Measurements from ENCODE around the gene ACADVL. TPM values are rescaled to one million over a fixed set of nuclear protein-coding genes. Genes with fewer than 3 reads are reported as not detected.

The ACADVL gene
- total and polyA plus RNA-seq, 4 donors, result 158 to 774 (median 545) TPM

DNA sequence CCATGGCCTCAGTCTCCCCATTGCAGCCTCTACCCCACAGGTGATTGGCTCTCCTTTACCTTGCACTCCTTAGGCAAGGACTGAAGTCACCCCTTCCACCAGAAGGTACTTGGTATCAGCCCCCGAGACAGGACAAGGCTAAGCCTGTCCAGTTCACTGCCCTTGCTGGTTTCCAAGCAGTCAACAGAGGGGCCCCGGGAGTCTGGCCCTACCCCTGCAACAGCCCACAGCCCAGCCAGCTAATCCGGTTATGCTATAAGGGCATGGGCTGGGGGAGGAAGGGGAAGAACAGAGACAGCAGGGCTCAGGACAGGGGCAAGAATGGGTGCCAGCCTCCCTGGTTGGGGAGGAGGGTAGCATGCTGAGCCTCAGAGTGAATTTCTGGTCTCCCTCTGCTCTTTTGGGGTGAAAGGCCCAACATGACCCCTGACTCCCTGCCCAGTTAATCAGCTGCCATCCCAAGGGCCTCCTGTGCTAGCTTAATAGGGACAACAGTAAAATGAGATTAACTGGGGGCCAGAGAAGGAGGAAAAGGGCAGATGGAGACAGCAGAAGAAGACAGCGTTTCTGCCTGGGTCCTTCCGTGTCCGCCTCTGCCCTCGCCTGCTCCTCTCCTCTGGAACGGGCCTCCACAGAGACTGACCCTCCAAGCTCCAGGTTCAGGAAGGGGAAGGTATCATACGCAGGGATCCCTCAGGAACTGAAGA, 10.8 kb upstream of the ACADVL start:
- WGBS, 2 donors, result 91 to 96% methylated on average over 9 of the region's 9 CpGs
- Histone ChIP-seq H3K9ac (ENCODE audit: insufficient read depth in 1 of 2, low read length in 2 of 2) (no peak overlapping the region), H3K27me3 (ENCODE audit: control insufficient read depth in 3 of 3, insufficient read depth in 3 of 3, low read length in 2 of 3) (no peaks in the 10 kb centered on the region), H3K36me3 (ENCODE audit: control insufficient read depth in 4 of 4, insufficient read depth in 4 of 4, low read length in 4 of 4) (no peaks in the 10 kb centered on the region), H3K4me1 (ENCODE audit: control insufficient read depth in 5 of 5, insufficient read depth in 5 of 5, low read length in 5 of 5) (peaks cover 0 to 31% (median 7%) of the 10 kb centered on the region in 5 donors), H3K4me3 (no peak overlapping the region), H3K9me3 (ENCODE audit: control insufficient read depth in 4 of 4, insufficient read depth in 3 of 4, low read length in 3 of 4) (no peaks in the 10 kb centered on the region), H3K27ac (ENCODE audit: low read depth in 1 of 2, low read length in 1 of 2) (no peak overlapping the region)
- TF ChIP-seq CTCF (IDR thresholded peaks at IDR 0.05; ENCODE audit: control extremely low read depth, extremely low read depth), result no peak
- no peak for ATAC-seq (ENCODE audit: insufficient read depth, low FRiP score)
- DNase-seq, result peak in 1 of 3 donors; percentile 42

DNA sequence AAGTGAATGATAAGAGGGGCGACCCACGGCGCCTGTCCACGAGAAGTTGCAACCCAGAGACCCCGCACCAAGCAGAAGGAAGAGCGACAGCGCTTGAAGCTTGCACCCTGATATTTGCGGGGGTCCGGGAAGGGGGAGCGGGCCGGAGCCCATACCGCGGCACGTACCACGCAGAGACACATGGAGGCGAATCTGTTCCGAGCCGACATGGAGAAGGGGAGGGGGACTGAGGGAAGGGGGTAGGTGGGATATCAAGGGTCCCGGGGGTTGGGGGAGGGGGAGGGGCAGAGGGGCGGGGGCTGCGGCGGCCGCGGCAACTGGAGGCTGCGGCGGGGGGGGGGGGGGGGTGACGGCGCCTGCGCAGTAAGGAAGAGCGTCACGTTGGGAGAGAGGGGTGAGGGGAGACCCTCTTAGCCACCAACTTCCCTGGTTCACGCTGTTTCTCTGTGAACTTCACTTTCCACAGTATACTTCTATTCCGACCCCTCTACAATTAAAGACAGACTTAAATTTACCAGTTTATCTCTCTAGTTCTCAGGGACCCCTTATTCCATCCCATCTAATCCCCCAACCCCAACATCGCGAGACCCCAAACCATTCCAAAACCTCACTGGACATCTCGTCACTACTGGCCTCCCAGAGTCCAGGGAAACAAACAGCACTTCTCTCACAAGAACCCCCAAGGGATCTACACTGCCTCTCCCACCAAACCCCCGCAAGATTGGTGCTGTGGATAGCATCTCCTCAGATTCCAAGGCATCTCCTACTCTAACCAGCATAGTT, 8.1 kb upstream of the ACADVL start:
- Histone ChIP-seq H3K36me3 (ENCODE audit: control insufficient read depth in 4 of 4, insufficient read depth in 4 of 4, low read length in 4 of 4) (no peaks in the 10 kb centered on the region), H3K27ac (ENCODE audit: low read depth in 1 of 2, low read length in 1 of 2) (no peak overlapping the region), H3K9ac (ENCODE audit: insufficient read depth in 1 of 2, low read length in 2 of 2) (peak overlapping the region in 1 of 2 donors; percentile 64), H3K9me3 (ENCODE audit: control insufficient read depth in 4 of 4, insufficient read depth in 3 of 4, low read length in 3 of 4) (no peaks in the 10 kb centered on the region), H3K4me3 (no peak overlapping the region), H3K27me3 (ENCODE audit: control insufficient read depth in 3 of 3, insufficient read depth in 3 of 3, low read length in 2 of 3) (no peaks in the 10 kb centered on the region), H3K4me1 (ENCODE audit: control insufficient read depth in 5 of 5, insufficient read depth in 5 of 5, low read length in 5 of 5) (peaks cover 0 to 40% (median 7%) of the 10 kb centered on the region in 5 donors)
- no peak for TF ChIP-seq CTCF (IDR thresholded peaks at IDR 0.05; ENCODE audit: control extremely low read depth, extremely low read depth)
- no peak for ATAC-seq (ENCODE audit: insufficient read depth, low FRiP score)
- WGBS, 2 donors, result 47 to 77% methylated on average over 27 of the region's 37 CpGs
- peak in 1 of 3 donors; percentile 37 for DNase-seq

DNA sequence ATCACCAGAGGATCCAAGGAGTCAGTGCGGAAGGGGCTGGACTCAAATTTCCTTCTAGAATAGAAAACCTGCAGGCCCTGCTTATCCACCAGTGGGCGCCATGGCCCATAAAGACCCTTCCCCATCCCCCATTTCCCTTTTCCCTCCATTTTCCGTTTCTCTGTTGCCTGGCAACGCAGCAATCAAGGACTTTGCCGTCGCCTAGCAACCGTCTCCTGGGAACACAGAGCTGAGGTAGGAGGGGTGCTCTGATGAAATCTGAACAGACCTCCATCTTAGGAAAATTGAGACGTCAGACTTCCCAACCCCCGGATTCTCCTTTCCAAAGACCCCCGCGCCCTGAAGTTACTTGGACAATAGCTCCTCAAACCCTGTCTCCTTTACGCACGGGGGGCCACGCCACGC, 5.8 kb upstream of the ACADVL start:
- no peaks in the 10 kb centered on the region for H3K9me3 ChIP-seq (ENCODE audit: control insufficient read depth in 4 of 4, insufficient read depth in 3 of 4, low read length in 3 of 4)
- H3K27ac ChIP-seq (ENCODE audit: low read depth in 1 of 2, low read length in 1 of 2), result no peak overlapping the region
- no peak for TF ChIP-seq CTCF (IDR thresholded peaks at IDR 0.05; ENCODE audit: control extremely low read depth, extremely low read depth)
- peak overlapping the region; percentile 34 for H3K4me3 ChIP-seq
- no peaks in the 10 kb centered on the region for H3K36me3 ChIP-seq (ENCODE audit: control insufficient read depth in 4 of 4, insufficient read depth in 4 of 4, low read length in 4 of 4)
- H3K4me1 ChIP-seq (ENCODE audit: control insufficient read depth in 5 of 5, insufficient read depth in 5 of 5, low read length in 5 of 5), result peaks cover 6 to 53% (median 15%) of the 10 kb centered on the region in 5 donors
- DNase-seq, result peak; percentile 93 to 97 (median 94)
- WGBS, 2 donors, result 3 to 4% methylated on average over 15 of the region's 15 CpGs
- no peak for ATAC-seq (ENCODE audit: insufficient read depth, low FRiP score)
- peak overlapping the region in 1 of 2 donors; percentile 11 for H3K9ac ChIP-seq (ENCODE audit: insufficient read depth in 1 of 2, low read length in 2 of 2)
- H3K27me3 ChIP-seq (ENCODE audit: control insufficient read depth in 3 of 3, insufficient read depth in 3 of 3, low read length in 2 of 3), result no peaks in the 10 kb centered on the region
